Osteocyte (in vitro differentiated cells): ENCODE measurements around the gene HAUS3. TPM values are rescaled to one million over a fixed set of nuclear protein-coding genes. Genes with fewer than 3 reads are reported as not detected.
A peak's percentile ranks its signal among the peaks of the same experiment; 100 is the strongest.

Experiments
- DNase-seq: peaks from one replicate; pipeline ENCODE4 v3.0.0; 2021; ENCODE audit warnings: mixed read lengths; ENCODE audit not compliant: unreplicated experiment; ENCODE audit errors: extremely low spot score
- H3K27ac Mint-ChIP-seq: one replicate; pipeline ENCODE4 v1.8.0; 2021; ENCODE audit warnings: mild to moderate bottlenecking, mixed read lengths; ENCODE audit not compliant: unreplicated experiment
- H3K27me3 Mint-ChIP-seq: one replicate; pipeline ENCODE4 v1.8.0; 2021; ENCODE audit warnings: mixed read lengths; ENCODE audit not compliant: unreplicated experiment
- H3K36me3 Mint-ChIP-seq: one replicate; pipeline ENCODE4 v1.8.0; 2021; ENCODE audit warnings: mixed read lengths; ENCODE audit not compliant: unreplicated experiment
- H3K4me1 Mint-ChIP-seq: one replicate; pipeline ENCODE4 v1.8.0; 2021; ENCODE audit warnings: mixed read lengths; ENCODE audit not compliant: unreplicated experiment
- H3K4me3 Mint-ChIP-seq: one replicate; pipeline ENCODE4 v1.8.0; 2021; ENCODE audit warnings: mild to moderate bottlenecking, moderate library complexity, mixed read lengths; ENCODE audit not compliant: unreplicated experiment
- H3K9me3 Mint-ChIP-seq: one replicate; pipeline ENCODE4 v1.8.0; 2021; ENCODE audit warnings: mixed read lengths; ENCODE audit not compliant: unreplicated experiment
- total RNA-seq: library from RNA; stranded (reverse); gene quantifications from 2 replicates; pipeline ENCODE4 v1.2.1, GENCODE V29; 2021
- TF ChIP-seq, protein P1 (sequence below): fragments of 200-600 bp; sonication (generic); IDR thresholded peaks from 2 replicates; pipeline ENCODE4 v1.5.0; 2021; ENCODE audit warnings: antibody characterized with exemption, mild to moderate bottlenecking, moderate library complexity

Gene HAUS3
- total RNA-seq, 1 donor from 2014 or later = 10.2 TPM

- Mint-ChIP-seq H3K36me3 (no peaks in the 10 kb centered on the region), H3K4me3 (peak overlapping the region; percentile 67), H3K27ac (peak overlapping the region; percentile 59), H3K4me1 (peaks cover 10% of the 10 kb centered on the region), H3K27me3 (no peaks in the 10 kb centered on the region), H3K9me3 (no peaks in the 10 kb centered on the region)
- DNase-seq = peak; percentile 100
- TF ChIP-seq, protein P1, sequence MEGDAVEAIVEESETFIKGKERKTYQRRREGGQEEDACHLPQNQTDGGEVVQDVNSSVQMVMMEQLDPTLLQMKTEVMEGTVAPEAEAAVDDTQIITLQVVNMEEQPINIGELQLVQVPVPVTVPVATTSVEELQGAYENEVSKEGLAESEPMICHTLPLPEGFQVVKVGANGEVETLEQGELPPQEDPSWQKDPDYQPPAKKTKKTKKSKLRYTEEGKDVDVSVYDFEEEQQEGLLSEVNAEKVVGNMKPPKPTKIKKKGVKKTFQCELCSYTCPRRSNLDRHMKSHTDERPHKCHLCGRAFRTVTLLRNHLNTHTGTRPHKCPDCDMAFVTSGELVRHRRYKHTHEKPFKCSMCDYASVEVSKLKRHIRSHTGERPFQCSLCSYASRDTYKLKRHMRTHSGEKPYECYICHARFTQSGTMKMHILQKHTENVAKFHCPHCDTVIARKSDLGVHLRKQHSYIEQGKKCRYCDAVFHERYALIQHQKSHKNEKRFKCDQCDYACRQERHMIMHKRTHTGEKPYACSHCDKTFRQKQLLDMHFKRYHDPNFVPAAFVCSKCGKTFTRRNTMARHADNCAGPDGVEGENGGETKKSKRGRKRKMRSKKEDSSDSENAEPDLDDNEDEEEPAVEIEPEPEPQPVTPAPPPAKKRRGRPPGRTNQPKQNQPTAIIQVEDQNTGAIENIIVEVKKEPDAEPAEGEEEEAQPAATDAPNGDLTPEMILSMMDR = no peak
Observed at GRCh38 chr4:2262145-2262943, 20.4 kb upstream of the HAUS3 start.

- no peaks in the 10 kb centered on the region for H3K9me3 Mint-ChIP-seq
- DNase-seq = no peak
- H3K4me3 Mint-ChIP-seq = peak within 1 kb of the TSS; percentile 75
- no peaks in the 10 kb centered on the region for H3K27me3 Mint-ChIP-seq
- H3K4me1 Mint-ChIP-seq = peaks cover 13% of the 10 kb centered on the region
- peak within 1 kb of the TSS; percentile 59 for H3K27ac Mint-ChIP-seq
- TF ChIP-seq, protein P1 = no peak
- peaks cover 3% of the 10 kb centered on the region for H3K36me3 Mint-ChIP-seq
Observed at GRCh38 chr4:2261853-2262144, 19.9 kb upstream of the HAUS3 start, which contains the start of gene MXD4. MXD4 (minus strand) TSS chr4:2262109; CDS start chr4:2261980, 129 bp downstream.

GRCh38 chr4:2261110-2261852 is 19.4 kb upstream of the HAUS3 start:
- Mint-ChIP-seq H3K27ac (peak overlapping the region; percentile 41), H3K4me1 (peaks cover 14% of the 10 kb centered on the region), H3K36me3 (peaks cover 4% of the 10 kb centered on the region), H3K9me3 (no peaks in the 10 kb centered on the region), H3K27me3 (no peaks in the 10 kb centered on the region), H3K4me3 (peak overlapping the region; percentile 75)
- TF ChIP-seq, protein P1 = no peak
- no peak for DNase-seq

DNA sequence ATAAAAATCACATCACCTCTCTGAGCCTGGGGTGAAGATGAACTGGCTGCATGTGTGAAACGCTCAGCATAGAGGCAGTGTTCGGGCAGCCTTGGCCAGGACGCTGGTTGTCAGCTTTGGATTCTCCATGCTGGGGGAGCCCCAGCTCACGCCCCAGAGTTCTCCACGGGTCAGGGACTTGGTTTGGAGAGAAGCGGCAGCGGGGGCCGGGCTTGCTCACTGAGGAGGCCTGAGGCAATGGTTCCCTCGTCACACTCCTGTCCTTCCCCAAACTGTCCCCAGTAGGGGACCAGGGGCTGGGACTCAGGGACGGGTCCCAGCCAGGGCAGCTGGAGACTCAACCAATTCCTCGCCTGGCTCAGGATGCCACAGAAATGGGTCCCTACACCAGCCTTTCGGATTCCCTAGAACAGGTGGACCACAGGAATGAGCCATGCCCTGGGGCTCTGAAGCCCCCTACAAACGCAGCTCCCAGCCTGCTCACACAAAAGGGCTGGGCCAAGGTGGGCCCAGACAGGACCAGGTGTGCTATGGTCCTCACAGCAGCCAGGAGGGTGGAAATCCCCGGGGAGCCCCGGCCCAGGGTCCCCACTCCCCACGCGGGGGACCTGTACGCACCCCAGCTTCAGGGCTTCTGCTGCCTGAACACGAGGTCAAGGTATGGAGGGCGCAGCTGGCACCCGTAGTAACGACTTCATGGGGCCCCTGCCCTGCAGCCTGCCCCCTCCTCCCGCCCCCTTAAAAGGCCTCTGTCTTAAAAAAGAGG is 18.6 kb upstream of the HAUS3 start:
- H3K9me3 Mint-ChIP-seq = no peaks in the 10 kb centered on the region
- H3K36me3 Mint-ChIP-seq = peaks cover 4% of the 10 kb centered on the region
- peak overlapping the region; percentile 7 for H3K27ac Mint-ChIP-seq
- peak overlapping the region; percentile 75 for H3K4me3 Mint-ChIP-seq
- peaks cover 14% of the 10 kb centered on the region for H3K4me1 Mint-ChIP-seq
- TF ChIP-seq, protein P1 = no peak
- no peaks in the 10 kb centered on the region for H3K27me3 Mint-ChIP-seq
- peak; percentile 84 for DNase-seq
